ENCODE results near the gene ELSPBP1.

- no peak for TF ChIP-seq RAD21 (IDR thresholded peaks at IDR 0.05; ENCODE audit: low read depth)
- TF ChIP-seq EP300 (IDR thresholded peaks at IDR 0.05; ENCODE audit: borderline replicate concordance): no peak
- no peak for TF ChIP-seq YY1 (IDR thresholded peaks at IDR 0.05; ENCODE audit: low read depth)
- TF ChIP-seq CREB1 (IDR thresholded peaks at IDR 0.05; ENCODE audit: low read depth): no peak
- no peak for TF ChIP-seq REST (IDR thresholded peaks at IDR 0.05; ENCODE audit: low read depth)
- TF ChIP-seq FOXM1 (IDR thresholded peaks at IDR 0.05; ENCODE audit: borderline replicate concordance, low read depth): no peak
- TF ChIP-seq CEBPB (IDR thresholded peaks at IDR 0.05): no peak
Observed at GRCh38 chr19:48069435-48069834, 75.0 kb downstream of the ELSPBP1 start.
